Aortic smooth muscle cell (primary cell): Measurements from ENCODE around the gene FBXO45. TPM values are rescaled to one million over a fixed set of nuclear protein-coding genes. Genes with fewer than 3 reads are reported as not detected.

Source experiments
- total RNA-seq: library from RNA; depleted of rRNA; stranded (reverse); fragments of >200 nt; gene quantifications from 2 replicates; pipeline ENCODE4 v1.2.3, GENCODE V29; 2014

FBXO45 gene, protein sequence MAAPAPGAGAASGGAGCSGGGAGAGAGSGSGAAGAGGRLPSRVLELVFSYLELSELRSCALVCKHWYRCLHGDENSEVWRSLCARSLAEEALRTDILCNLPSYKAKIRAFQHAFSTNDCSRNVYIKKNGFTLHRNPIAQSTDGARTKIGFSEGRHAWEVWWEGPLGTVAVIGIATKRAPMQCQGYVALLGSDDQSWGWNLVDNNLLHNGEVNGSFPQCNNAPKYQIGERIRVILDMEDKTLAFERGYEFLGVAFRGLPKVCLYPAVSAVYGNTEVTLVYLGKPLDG
- total RNA-seq: 7.1 and 8.7 TPM in 2 replicates

DNA sequence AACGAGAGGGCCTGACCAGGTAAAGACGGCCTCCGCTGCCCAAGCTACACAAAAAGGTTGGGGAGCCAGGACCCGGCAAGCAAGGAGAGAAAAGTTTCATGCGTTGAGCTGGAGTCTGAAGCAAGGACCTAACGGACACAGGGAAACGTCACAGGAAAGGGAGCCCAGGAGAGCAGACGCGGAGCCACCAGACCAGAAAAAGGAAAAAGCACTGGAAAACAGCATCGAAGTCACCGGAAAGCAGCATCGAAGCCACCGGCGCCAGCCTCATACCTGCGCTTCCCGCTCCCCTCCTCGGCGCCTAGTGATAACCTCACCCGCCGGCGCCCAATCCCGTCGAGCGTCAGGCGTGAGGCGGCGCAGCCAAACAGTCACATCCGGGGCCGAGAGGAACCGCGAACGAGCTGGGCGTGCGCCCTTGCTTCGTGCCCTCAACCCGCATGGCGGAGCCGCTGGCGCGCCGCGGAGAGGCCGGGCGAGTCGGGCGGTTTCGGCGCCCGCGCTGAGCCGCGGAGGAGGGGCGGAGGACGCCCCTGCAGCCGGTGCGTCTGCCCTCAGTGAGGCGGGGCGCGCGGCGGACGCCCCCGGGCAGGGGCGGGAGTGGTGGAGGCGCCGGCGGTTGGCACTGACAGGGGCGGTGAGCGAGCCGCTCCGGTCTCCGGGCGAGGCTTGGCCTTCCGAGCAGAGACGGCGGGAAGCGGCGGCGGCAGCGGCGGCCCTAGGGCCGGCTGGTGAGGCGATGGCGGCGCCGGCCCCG lies at the start of gene FBXO45, which contains the start of gene WDR53:
FBXO45 (plus strand) TSS at position 415 of the 757 bp plus-strand sequence; CDS start at position 740, 325 bp downstream.
WDR53 (minus strand) TSS at position 309 of the 757 bp plus-strand sequence. CDS start 7,079 bp downstream, outside the sequence.

Other genes starting within 250 kb of the FBXO45 start
- gene TM4SF19, start 230.3 kb upstream of the FBXO45 start, total RNA-seq: not detected in 2 replicates
- gene UBXN7, start 136.2 kb upstream of the FBXO45 start, total RNA-seq: 16.1 and 16.6 TPM in 2 replicates
- 17.4 and 22.2 TPM in 2 replicates for gene RNF168, start 64.9 kb upstream of the FBXO45 start, total RNA-seq
- gene SMCO1, start 53.3 kb upstream of the FBXO45 start, total RNA-seq: not detected in 2 replicates
- 7.5 and 10.0 TPM in 2 replicates for gene WDR53, start 106 bp upstream of the FBXO45 start, total RNA-seq
- 2.9 and 3.5 TPM in 2 replicates for gene NRROS, start 71.0 kb downstream of the FBXO45 start, total RNA-seq
- 3.3 and 3.7 TPM in 2 replicates for gene CEP19, start 143.6 kb downstream of the FBXO45 start, total RNA-seq
- gene PIGX, start 143.7 kb downstream of the FBXO45 start, total RNA-seq: 27.1 and 28.8 TPM in 2 replicates
- gene PAK2, start 171.2 kb downstream of the FBXO45 start, total RNA-seq: 38.0 and 68.6 TPM in 2 replicates